ENCODE measurements around the gene CXCR1.

- TF ChIP-seq EZH2 (IDR thresholded peaks at IDR 0.05; ENCODE audit: low read length), result no peak
- TF ChIP-seq, protein P1, sequence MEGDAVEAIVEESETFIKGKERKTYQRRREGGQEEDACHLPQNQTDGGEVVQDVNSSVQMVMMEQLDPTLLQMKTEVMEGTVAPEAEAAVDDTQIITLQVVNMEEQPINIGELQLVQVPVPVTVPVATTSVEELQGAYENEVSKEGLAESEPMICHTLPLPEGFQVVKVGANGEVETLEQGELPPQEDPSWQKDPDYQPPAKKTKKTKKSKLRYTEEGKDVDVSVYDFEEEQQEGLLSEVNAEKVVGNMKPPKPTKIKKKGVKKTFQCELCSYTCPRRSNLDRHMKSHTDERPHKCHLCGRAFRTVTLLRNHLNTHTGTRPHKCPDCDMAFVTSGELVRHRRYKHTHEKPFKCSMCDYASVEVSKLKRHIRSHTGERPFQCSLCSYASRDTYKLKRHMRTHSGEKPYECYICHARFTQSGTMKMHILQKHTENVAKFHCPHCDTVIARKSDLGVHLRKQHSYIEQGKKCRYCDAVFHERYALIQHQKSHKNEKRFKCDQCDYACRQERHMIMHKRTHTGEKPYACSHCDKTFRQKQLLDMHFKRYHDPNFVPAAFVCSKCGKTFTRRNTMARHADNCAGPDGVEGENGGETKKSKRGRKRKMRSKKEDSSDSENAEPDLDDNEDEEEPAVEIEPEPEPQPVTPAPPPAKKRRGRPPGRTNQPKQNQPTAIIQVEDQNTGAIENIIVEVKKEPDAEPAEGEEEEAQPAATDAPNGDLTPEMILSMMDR (optimal IDR thresholded peaks at IDR 0.05 in 1 of 3, IDR thresholded peaks at IDR 0.05 in 1 of 3, conservative IDR thresholded peaks at IDR 0.05 in 1 of 3; ENCODE audit: extremely low read depth in 1 of 3, insufficient read depth in 2 of 3, low read length in 3 of 3), result no peak
Observed at GRCh38 chr2:218168016-218168415, 1.3 kb upstream of the CXCR1 start.

Measured in keratinocyte (primary cell).